SHP77 (cell line): ENCODE data around the gene FGF2.
"Not testable (repeated sequence)": the region's sequence is repeated elsewhere in the genome, so short reads cannot be mapped to it uniquely, and the experiment has no call there.

ENCODE experiments used
- DNase-seq, 2 experiments: peaks; one replicate each; lab custom pipeline; 2025; lab: John Stamatoyannopoulos, UW

FGF2 gene

GRCh38 chr4:122812823-122813222 lies 13.8 kb upstream of the FGF2 start:
- DNase-seq: not testable (repeated sequence)

DNA sequence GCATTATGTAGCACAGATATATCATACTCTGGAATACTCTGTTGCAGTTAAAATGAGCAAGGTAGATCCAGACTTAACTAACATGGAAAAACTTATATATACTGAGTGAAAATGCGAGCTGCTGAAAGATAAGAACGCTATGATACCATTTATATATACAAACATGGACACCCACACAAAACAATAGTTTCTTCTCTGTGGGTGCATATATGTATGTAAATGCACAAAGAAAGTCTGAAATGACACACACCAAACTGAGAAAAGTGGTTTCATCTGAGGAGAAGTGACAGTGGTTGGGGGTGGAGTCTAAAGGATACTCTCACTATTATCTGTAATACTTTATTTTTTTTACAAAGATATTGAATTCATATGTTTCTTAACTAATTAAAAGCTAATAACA lies 12.2 kb upstream of the FGF2 start:
- no peak for DNase-seq

GRCh38 chr4:122815248-122815647 lies 11.4 kb upstream of the FGF2 start:
- DNase-seq: no peak

DNA sequence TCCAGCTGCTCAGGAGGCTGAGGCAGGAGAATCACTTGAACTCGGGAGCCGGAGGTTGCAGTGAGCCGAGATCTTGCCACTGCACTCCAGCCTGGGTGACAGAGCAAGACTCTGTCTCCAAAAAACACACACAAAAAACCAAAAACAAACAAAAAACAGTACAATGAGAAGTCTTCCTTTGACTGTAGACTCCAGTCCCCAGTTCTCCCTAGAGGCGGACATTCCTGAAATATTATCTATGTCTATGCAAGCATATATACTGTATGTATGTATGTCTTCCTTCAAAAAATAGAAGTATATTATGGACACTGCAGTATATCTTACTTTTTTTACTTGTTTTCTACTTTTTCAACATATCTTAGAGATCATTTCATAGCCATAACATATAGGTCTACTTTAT lies 10.2 kb upstream of the FGF2 start:
- no peak for DNase-seq

- DNase-seq: no peak
These were observed 6.8 kb upstream of the FGF2 start for GRCh38 chr4:122819708-122820449.

DNA sequence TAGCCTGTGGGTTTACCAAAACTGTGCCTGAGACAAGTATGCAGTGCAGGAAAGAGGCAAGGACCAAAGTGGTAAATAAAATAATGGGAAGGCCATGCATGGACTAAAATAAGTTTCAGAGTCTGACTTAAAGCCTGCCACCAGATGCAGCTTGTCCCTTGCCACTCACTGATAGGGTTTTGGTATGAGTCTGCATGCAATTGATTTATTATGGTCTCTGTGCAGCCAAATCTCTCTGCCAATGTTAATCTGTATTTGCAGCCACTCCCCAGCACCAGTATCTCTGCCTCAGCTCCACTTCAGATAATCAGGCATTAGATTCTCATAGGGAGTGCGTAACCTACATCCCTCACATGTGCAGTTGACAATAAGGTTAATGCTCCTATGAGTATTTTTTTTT lies 5.5 kb upstream of the FGF2 start:
- DNase-seq: no peak

GRCh38 chr4:122822466-122822865 lies 4.2 kb upstream of the FGF2 start:
- DNase-seq: no peak

DNA sequence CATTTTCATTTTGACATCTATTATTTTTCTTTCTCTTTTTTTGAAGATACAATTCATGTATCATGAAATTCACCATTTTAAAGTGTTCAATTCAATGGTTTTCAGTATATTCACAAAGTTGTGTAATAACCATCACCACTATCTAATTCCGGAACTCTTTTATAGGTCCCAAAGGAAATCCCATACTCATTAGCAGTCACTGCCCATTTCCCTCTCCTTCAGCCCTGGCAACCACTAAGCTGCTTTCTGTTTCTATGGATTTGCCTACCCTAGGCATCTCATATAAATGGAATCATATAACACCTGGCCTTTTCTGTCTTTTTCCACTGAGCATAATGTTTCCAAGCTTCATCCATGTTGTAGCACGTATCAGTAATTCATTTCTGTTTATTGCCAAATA lies 3.2 kb upstream of the FGF2 start:
- DNase-seq: no peak

- no peak for DNase-seq
These were observed 2.0 kb upstream of the FGF2 start for GRCh38 chr4:122824616-122825015.

DNA sequence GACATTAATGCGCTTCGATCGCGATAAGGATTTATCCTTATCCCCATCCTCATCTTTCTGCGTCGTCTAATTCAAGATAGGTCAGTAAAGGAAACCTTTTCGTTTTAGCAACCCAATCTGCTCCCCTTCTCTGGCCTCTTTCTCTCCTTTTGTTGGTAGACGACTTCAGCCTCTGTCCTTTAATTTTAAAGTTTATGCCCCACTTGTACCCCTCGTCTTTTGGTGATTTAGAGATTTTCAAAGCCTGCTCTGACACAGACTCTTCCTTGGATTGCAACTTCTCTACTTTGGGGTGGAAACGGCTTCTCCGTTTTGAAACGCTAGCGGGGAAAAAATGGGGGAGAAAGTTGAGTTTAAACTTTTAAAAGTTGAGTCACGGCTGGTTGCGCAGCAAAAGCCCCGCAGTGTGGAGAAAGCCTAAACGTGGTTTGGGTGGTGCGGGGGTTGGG lies 528 bp upstream of the FGF2 start:
- no peak for DNase-seq

- no peak for DNase-seq
These were observed 737 bp downstream of the FGF2 start for GRCh38 chr4:122827258-122827878.

DNA sequence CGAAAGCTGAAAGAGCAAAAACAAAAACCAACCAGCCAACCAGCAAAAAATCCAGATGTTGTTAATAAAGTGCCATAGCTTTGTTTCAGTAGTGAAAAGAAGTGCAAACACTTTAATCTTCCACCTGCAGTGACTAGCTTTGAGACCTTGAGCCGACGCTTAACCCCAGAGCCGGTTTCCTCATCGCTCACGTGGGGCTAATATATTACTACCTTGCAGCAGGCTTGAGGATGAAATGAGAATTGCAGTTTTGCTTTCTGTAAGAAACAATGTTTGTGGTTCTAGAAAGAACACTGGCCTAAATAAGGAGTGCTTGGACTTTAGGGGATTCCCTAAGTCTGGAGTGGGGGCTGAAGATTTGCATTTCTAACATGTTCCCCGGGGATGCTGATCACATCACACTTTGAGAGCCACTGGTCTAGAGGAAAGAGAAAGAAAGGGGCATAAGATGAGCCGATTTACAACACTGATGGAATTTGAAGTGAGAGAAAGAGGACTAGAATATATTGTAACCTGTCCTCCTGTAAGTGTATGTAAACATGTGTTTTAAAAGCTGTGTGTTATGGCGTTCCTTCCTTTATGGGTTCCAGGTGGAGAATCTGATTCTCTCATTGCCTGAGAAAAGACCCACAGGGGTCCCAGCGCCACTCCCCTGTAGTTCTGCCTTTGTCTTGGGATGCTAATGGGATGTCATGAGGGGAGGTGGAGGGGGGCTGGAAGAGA lies 1.4 kb downstream of the FGF2 start:
- DNase-seq: no peak

GRCh38 chr4:122830426-122831095 lies 3.9 kb downstream of the FGF2 start:
- DNase-seq: no peak

- no peak for DNase-seq
These were observed 5.0 kb downstream of the FGF2 start for GRCh38 chr4:122831515-122832196.

- no peak for DNase-seq
These were observed 6.1 kb downstream of the FGF2 start for GRCh38 chr4:122832732-122833131.

GRCh38 chr4:122833999-122834398 lies 7.4 kb downstream of the FGF2 start:
- DNase-seq: no peak

- no peak for DNase-seq
These were observed 10.3 kb downstream of the FGF2 start for GRCh38 chr4:122836941-122837340.

- no peak for DNase-seq
These were observed 11.4 kb downstream of the FGF2 start for GRCh38 chr4:122838034-122838433.

- DNase-seq: no peak
These were observed 15.8 kb downstream of the FGF2 start for GRCh38 chr4:122842392-122842791.

- no peak for DNase-seq
These were observed 16.4 kb downstream of the FGF2 start for GRCh38 chr4:122842984-122843531.

DNA sequence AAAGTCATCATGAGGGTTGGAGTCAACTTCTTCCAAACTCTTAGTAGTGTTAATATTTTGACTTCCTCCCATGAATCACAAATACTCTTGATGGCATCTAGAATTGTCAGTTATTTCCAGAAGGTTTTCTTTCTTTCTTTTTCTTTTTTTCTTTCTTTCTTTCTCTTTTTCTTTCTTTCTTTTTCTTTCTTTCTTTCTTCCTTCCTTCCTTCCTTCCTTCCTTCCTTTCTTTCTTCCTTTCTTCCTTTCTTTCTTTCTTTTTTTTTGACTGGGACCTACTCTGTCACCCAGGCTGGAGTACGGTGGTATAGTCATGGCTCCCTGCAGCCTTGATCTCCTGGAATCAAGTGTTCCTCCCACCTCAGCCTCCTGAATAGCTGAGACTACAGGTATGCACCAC lies 17.8 kb downstream of the FGF2 start:
- DNase-seq: not testable (repeated sequence)

DNA sequence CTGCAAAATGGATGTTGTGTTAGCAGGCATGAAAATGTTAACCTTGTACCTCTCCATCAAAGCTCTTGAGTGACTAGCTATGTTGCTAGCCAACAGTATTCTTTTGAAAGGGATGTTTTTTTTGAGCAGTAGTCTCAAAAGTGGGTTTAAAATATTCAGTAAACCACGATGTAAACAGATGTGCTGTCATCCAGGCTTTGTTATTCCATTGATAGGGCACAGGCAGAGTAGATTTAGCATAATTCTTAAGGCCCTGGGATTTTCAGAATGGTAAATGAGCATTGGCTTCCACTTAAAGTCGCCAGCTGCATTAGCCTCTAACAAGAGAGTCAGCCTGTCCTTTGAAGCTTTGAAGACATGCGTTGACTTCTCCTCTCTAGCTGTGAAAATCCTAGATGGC lies 18.4 kb downstream of the FGF2 start:
- no peak for DNase-seq
